ENCODE results near the gene ARHGAP44. TPM values are rescaled to one million over a fixed set of nuclear protein-coding genes. Genes with fewer than 3 reads are reported as not detected.

Gene ARHGAP44
- total RNA-seq, 6 donors from 2014 or later, result 36.3 to 56.4 (median 41.8) TPM

DNA sequence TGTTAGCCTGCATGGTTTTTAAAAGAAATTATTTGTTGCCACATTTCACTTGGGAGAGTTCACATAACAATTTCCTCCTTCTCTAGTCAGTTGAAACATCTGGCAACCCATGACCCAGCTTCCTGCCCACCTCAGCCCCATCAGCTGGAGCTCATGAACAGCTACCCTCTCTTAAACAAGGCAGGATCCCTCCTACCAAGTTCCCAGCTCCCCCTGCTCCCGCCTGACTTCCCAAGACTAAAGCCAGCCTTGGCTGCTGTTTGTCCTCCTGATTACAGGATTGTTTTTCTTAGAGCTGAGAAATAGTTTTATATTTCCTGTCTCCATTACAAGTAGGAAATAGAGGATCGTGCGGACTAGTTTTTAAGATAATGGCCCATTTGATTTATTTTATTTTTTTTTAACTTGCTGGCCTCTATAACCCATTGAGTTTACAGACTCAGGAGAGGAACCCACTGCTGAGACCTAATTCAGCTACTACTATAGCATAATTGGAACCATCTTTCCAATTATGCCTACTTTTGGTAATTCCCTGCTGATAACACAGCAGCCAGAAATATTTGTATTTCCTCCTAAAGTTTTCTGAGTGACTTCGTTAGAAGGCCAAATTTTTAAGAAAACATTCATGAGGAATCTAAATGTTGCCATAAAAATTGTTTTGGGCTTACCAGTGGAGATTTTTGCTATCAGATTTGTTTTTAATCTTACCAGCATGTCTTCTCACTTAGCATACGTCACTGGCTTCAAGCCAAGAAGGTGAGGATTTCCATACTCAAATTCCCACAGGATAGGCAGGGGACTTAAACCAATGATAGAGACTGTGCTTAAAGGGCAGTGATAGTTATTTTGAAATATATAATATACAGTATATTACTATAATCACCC, 138.5 kb downstream of the ARHGAP44 start:
- no peak for ATAC-seq (ENCODE audit: low FRiP score in 2 of 2)
- WGBS, 2 donors, result 46 to 47% methylated on average over 5 of the region's 5 CpGs

GRCh38 chr17:12928736-12929135, 139.4 kb downstream of the ARHGAP44 start:
- Histone ChIP-seq H3K4me3 (no peak overlapping the region), H3K4me1 (no peaks in the 10 kb centered on the region), H3K9me3 (no peaks in the 10 kb centered on the region), H3K36me3 (no peaks in the 10 kb centered on the region), H3K27ac (no peak overlapping the region), H3K27me3 (no peaks in the 10 kb centered on the region)
- no peak for ATAC-seq (ENCODE audit: low FRiP score in 2 of 2)
- DNase-seq, result no peak
- 39 to 88% methylated on average over 2 of the region's 2 CpGs for WGBS, 2 donors
- TF ChIP-seq POLR2AphosphoS5 (IDR thresholded peaks at IDR 0.05), result no peak
- TF ChIP-seq, protein P1, sequence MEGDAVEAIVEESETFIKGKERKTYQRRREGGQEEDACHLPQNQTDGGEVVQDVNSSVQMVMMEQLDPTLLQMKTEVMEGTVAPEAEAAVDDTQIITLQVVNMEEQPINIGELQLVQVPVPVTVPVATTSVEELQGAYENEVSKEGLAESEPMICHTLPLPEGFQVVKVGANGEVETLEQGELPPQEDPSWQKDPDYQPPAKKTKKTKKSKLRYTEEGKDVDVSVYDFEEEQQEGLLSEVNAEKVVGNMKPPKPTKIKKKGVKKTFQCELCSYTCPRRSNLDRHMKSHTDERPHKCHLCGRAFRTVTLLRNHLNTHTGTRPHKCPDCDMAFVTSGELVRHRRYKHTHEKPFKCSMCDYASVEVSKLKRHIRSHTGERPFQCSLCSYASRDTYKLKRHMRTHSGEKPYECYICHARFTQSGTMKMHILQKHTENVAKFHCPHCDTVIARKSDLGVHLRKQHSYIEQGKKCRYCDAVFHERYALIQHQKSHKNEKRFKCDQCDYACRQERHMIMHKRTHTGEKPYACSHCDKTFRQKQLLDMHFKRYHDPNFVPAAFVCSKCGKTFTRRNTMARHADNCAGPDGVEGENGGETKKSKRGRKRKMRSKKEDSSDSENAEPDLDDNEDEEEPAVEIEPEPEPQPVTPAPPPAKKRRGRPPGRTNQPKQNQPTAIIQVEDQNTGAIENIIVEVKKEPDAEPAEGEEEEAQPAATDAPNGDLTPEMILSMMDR (IDR thresholded peaks at IDR 0.05), result no peak
- no peak for TF ChIP-seq POLR2A (IDR thresholded peaks at IDR 0.05)

More for the DNA sequence above, 138.5 kb downstream of the ARHGAP44 start:
- Histone ChIP-seq H3K4me3 (no peak overlapping the region), H3K27ac (no peak overlapping the region), H3K4me1 (no peaks in the 10 kb centered on the region), H3K36me3 (no peaks in the 10 kb centered on the region), H3K27me3 (no peaks in the 10 kb centered on the region), H3K9me3 (no peaks in the 10 kb centered on the region)
- DNase-seq, result no peak
- TF ChIP-seq, protein P1 (IDR thresholded peaks at IDR 0.05), result no peak
- TF ChIP-seq EP300 (IDR thresholded peaks at IDR 0.05), result no peak

- no peaks in the 10 kb centered on the region for H3K36me3 ChIP-seq
- WGBS, 2 donors, result 37 to 58% methylated on average over 3 of the region's 3 CpGs
- H3K4me3 ChIP-seq, result no peak overlapping the region
- ATAC-seq (ENCODE audit: low FRiP score in 2 of 2), result no peak
- no peaks in the 10 kb centered on the region for H3K9me3 ChIP-seq
- H3K27me3 ChIP-seq, result no peaks in the 10 kb centered on the region
- DNase-seq, result no peak
- no peak overlapping the region for H3K27ac ChIP-seq
- no peaks in the 10 kb centered on the region for H3K4me1 ChIP-seq
- TF ChIP-seq POLR2AphosphoS5 (IDR thresholded peaks at IDR 0.05), result no peak
- no peak for TF ChIP-seq EP300 (IDR thresholded peaks at IDR 0.05)
- TF ChIP-seq POLR2A (IDR thresholded peaks at IDR 0.05), result no peak
Observed at GRCh38 chr17:12936501-12936900, 147.2 kb downstream of the ARHGAP44 start.

- no peak overlapping the region for H3K4me3 ChIP-seq
- H3K4me1 ChIP-seq, result no peaks in the 10 kb centered on the region
- H3K9me3 ChIP-seq, result no peaks in the 10 kb centered on the region
- no peak for TF ChIP-seq POLR2A (IDR thresholded peaks at IDR 0.05)
- no peak for TF ChIP-seq POLR2AphosphoS5 (IDR thresholded peaks at IDR 0.05)
- no peak for TF ChIP-seq EP300 (IDR thresholded peaks at IDR 0.05)
- TF ChIP-seq, protein P1 (IDR thresholded peaks at IDR 0.05), result no peak
- H3K36me3 ChIP-seq, result peaks cover 0 to 11% (median 3%) of the 10 kb centered on the region in 4 donors
- 82% methylated on average over 2 of the region's 2 CpGs for WGBS, 2 donors
- ATAC-seq (ENCODE audit: low FRiP score in 2 of 2), result no peak
- no peak for DNase-seq
- H3K27me3 ChIP-seq, result no peaks in the 10 kb centered on the region
- H3K27ac ChIP-seq, result no peak overlapping the region
Observed at GRCh38 chr17:12940699-12941098, 151.4 kb downstream of the ARHGAP44 start.

DNA sequence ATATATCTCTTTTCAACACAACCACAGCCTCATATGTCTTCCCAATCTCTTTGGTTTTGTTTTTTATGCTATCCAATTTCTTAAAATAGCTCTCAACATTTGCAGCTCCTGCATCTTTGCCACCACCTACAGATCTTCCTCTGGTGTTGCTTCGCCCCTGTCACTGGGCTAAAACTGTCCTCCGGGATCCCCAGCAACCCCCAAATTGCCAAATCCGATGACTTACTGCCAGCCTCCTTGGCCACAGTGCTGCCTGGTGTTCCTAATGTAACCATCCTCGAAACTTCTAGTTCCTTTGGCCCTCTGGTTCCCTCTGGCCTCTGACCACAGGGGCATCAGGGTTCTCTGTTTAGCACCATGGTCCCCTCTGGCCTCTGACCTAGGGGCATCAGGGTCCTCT, 157.7 kb downstream of the ARHGAP44 start:
- Histone ChIP-seq H3K36me3 (peaks cover 0 to 26% (median 6%) of the 10 kb centered on the region in 4 donors), H3K4me1 (no peaks in the 10 kb centered on the region), H3K9me3 (no peaks in the 10 kb centered on the region), H3K4me3 (no peak overlapping the region), H3K27me3 (no peaks in the 10 kb centered on the region), H3K27ac (no peak overlapping the region)
- ATAC-seq (ENCODE audit: low FRiP score in 2 of 2) (no peak), DNase-seq (no peak)
- WGBS, 2 donors, result 87 to 96% methylated on average over 4 of the region's 4 CpGs
- TF ChIP-seq POLR2A (IDR thresholded peaks at IDR 0.05) (no peak), EP300 (IDR thresholded peaks at IDR 0.05) (no peak), POLR2AphosphoS5 (IDR thresholded peaks at IDR 0.05) (no peak)
- TF ChIP-seq, protein P1 (IDR thresholded peaks at IDR 0.05), result no peak
